Panc1 (cell line): Measurements from ENCODE around the gene COL16A1.

ENCODE experiments used
- CTCF ChIP-seq: fragments of 450-650 bp; IDR thresholded peaks from 2 replicates; pipeline ENCODE4 v1.5.1; 2017; ENCODE audit warnings: mild to moderate bottlenecking
- POLR2AphosphoS5 ChIP-seq: IDR thresholded peaks from 2 replicates; pipeline ENCODE4 v1.6.1; 2012; ENCODE audit warnings: mild to moderate bottlenecking, low read depth, low read length, moderate library complexity
- REST ChIP-seq, 2 experiments: IDR thresholded peaks; 2 replicates each; pipeline ENCODE4 v1.6.1; 2011 to 2012; ENCODE audit warnings: low read depth in 2 of 2, control low read depth in 1 of 2, low read length in 1 of 2, mild to moderate bottlenecking in 1 of 2, moderate library complexity in 1 of 2; ENCODE audit not compliant: insufficient read depth in 1 of 2
- SIN3A ChIP-seq: IDR thresholded peaks from 2 replicates; pipeline ENCODE4 v1.6.1; 2012; ENCODE audit warnings: low read depth, mild to moderate bottlenecking, low read length, moderate library complexity, borderline replicate concordance; ENCODE audit not compliant: insufficient read depth
- TCF7L2 ChIP-seq: IDR thresholded peaks from 2 replicates; pipeline ENCODE4 v1.6.1; 2011; ENCODE audit warnings: mild to moderate bottlenecking, low read depth, low read length, inconsistent platforms

- TF ChIP-seq REST (IDR thresholded peaks at IDR 0.05; ENCODE audit: insufficient read depth in 1 of 2, low read depth in 2 of 2, low read length in 1 of 2) (no peak), CTCF (peak; percentile 86; the same call in 1 of the 2 replicates), POLR2AphosphoS5 (no peak), TCF7L2 (no peak), SIN3A (no peak)
Observed at GRCh38 chr1:31745096-31745945, 41.5 kb upstream of the COL16A1 start.
